Kidney epithelial cell (primary cell): ENCODE results near the gene C1QTNF8. TPM values are rescaled to one million over a fixed set of nuclear protein-coding genes. Genes with fewer than 3 reads are reported as not detected.

Source experiments
- DNase-seq: peaks from one replicate; pipeline ENCODE4 v3.0.0-alpha.2; 2010; ENCODE audit warnings: low read depth
- H3K27me3 ChIP-seq: 2 replicates; pipeline ENCODE4 v1.6.0; 2011; ENCODE audit warnings: low read length; ENCODE audit not compliant: control insufficient read depth, insufficient read depth
- H3K36me3 ChIP-seq: 2 replicates; pipeline ENCODE4 v1.5.1; 2011; ENCODE audit warnings: low read length; ENCODE audit not compliant: control insufficient read depth, insufficient read depth
- H3K4me3 ChIP-seq: 2 replicates; pipeline ENCODE4 v1.5.1; 2011; ENCODE audit warnings: low read depth, mild to moderate bottlenecking, control low read depth, low read length
- CTCF ChIP-seq: IDR thresholded peaks from 2 replicates; pipeline ENCODE4 v1.5.1; 2011; ENCODE audit warnings: mild to moderate bottlenecking, moderate library complexity, low read length, control low read depth, inconsistent platforms; ENCODE audit not compliant: insufficient read depth, poor library complexity, severe bottlenecking
- total RNA-seq: library from RNA; depleted of rRNA; stranded (reverse); fragments of >200 nt; gene quantifications from 2 replicates; pipeline ENCODE4 v1.2.3, GENCODE V29; 2015

C1QTNF8 gene
- total RNA-seq, 1 donor from 2014 or later = not detected

DNA sequence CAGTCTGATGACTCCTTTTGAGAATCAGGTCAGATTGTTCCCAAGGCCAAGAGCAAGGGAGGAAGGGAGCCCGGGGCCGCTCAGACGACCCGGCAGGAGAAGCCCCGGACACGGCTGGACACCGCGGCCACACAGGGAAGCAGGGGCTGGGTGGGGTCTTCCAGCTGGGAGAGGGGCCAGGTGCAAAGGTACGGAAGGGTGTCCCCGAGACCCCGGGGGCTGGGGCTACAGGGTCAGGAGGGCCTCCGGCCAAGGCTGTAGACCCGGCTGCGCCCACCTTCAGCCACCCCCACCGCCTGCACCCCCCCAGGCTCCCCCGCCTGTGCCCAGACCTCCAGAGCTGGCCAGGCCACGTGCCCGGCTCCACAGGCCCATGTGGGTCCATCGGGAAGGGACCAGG, 21.9 kb upstream of the C1QTNF8 start:
- no peak for TF ChIP-seq CTCF
- Histone ChIP-seq H3K27me3 (peaks cover 35% of the 10 kb centered on the region), H3K4me3 (no peak overlapping the region), H3K36me3 (no peaks in the 10 kb centered on the region)
- no peak for DNase-seq

- H3K4me3 ChIP-seq = no peak overlapping the region
- DNase-seq = no peak
- peaks cover 37% of the 10 kb centered on the region for H3K27me3 ChIP-seq
- TF ChIP-seq CTCF = no peak
- no peaks in the 10 kb centered on the region for H3K36me3 ChIP-seq
These were observed 21.3 kb upstream of the C1QTNF8 start for GRCh38 chr16:1117176-1117900.

GRCh38 chr16:1116693-1117077, 20.6 kb upstream of the C1QTNF8 start:
- no peak overlapping the region for H3K4me3 ChIP-seq
- peaks cover 42% of the 10 kb centered on the region for H3K27me3 ChIP-seq
- no peak for DNase-seq
- TF ChIP-seq CTCF = no peak
- H3K36me3 ChIP-seq = no peaks in the 10 kb centered on the region

- no peaks in the 10 kb centered on the region for H3K36me3 ChIP-seq
- no peak overlapping the region for H3K4me3 ChIP-seq
- no peak for DNase-seq
- TF ChIP-seq CTCF = no peak
- peaks cover 50% of the 10 kb centered on the region for H3K27me3 ChIP-seq
These were observed 18.0 kb upstream of the C1QTNF8 start for GRCh38 chr16:1113889-1114526.

DNA sequence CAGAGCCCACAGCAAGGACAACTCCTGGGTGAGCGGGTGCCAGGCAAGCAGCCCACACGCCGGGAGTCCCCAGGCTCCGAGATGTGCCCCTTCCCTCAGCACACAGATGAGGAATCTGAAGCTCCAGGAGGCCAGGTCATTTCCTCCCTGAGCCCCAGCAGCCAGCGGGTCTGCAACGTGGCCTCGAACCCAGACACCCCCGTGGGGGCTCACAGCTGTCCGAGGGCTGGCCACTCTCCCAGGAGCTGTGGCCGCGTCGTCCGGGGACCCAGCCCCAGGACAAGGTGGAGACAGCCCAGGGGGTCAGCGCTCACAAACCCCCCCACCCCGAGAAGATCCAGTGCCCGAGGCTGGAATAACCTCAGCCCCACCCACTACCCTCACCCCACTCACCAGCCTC, 17.4 kb upstream of the C1QTNF8 start:
- TF ChIP-seq CTCF = no peak
- no peaks in the 10 kb centered on the region for H3K36me3 ChIP-seq
- no peak for DNase-seq
- H3K27me3 ChIP-seq = peaks cover 51% of the 10 kb centered on the region
- no peak overlapping the region for H3K4me3 ChIP-seq
